Measurements from ENCODE around the gene CYFIP2.

Gene CYFIP2

GRCh38 chr5:157323107-157323706 lies 57.3 kb downstream of the CYFIP2 start:
- no peak for DNase-seq (ENCODE audit: low read depth in 1 of 2, low spot score in 1 of 2)

GRCh38 chr5:157324237-157324636 lies 58.3 kb downstream of the CYFIP2 start:
- DNase-seq (ENCODE audit: low read depth in 1 of 2, low spot score in 1 of 2) = no peak

GRCh38 chr5:157326440-157327005 lies 60.6 kb downstream of the CYFIP2 start:
- no peak for DNase-seq (ENCODE audit: low read depth in 1 of 2, low spot score in 1 of 2)

DNA sequence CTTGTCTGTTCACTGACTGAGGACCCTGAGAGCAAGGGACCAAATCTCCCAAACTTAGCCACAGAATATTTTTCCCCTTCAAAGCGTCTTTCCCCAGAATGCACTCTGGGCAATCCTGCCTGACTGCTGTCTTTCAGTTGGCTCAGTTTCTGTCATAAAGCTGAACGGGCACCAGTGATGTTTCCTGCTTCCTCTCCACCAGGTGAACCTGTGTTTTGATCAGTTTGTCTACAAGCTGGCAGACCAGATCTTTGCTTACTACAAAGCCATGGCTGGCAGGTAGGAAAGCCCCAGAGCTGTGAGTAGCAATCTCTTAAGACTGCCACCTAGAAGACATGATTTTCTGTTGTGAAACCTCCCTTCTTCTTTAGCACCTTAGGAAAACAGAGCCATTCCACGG lies 61.8 kb downstream of the CYFIP2 start:
- DNase-seq (ENCODE audit: low read depth in 1 of 2, low spot score in 1 of 2) = no peak

DNA sequence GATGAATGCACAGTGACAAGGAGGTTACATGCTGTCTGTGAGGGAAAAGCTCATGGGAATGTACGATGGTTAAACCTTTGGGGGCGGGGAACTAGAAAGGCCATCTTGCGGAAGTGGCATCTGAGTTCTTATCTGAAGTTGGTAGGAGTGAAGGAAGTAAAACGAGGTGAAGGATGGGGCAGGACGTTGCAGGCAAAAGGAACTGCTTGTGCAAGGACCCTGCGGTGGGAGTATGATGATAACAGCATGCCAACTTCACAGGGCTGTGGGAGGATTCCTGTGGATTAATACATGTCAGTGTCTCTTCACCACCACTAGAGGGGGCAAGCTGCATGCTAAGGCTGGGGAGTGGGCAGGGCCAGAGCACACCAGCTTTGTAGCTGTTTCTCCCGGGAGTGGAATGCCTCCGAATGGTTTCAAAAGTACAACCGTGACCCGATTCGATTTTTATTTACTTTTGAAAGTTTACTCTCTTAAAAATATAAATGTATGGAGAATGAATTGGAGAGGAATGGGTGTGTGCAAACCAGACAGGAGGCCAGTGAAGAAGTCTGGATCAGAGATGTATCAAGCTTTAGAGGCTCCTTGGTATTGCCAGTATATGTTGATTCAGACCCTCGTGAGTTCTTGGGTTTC lies 62.5 kb downstream of the CYFIP2 start:
- DNase-seq (ENCODE audit: low read depth in 1 of 2, low spot score in 1 of 2) = peak in 1 of 2 donors; percentile 34

DNA sequence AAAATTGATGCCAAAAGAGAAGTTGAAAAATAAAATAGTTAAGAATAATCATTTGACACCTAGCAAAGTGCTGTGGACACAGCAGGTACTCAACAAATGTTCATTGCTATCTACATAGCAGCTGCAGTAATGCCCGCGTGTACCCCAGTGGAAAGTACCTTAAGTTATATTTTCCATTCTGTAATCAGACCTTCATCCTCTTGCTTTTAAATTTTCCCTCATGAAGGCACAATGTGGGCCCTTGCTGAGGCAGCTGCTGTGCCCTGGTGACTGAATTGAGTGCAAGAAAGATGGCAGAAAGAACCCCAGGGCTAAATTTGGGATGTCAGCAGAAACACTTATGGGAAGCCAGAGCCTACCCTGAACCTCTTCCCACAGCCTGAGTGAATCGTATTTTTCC lies 65.9 kb downstream of the CYFIP2 start:
- no peak for DNase-seq (ENCODE audit: low read depth in 1 of 2, low spot score in 1 of 2)

DNA sequence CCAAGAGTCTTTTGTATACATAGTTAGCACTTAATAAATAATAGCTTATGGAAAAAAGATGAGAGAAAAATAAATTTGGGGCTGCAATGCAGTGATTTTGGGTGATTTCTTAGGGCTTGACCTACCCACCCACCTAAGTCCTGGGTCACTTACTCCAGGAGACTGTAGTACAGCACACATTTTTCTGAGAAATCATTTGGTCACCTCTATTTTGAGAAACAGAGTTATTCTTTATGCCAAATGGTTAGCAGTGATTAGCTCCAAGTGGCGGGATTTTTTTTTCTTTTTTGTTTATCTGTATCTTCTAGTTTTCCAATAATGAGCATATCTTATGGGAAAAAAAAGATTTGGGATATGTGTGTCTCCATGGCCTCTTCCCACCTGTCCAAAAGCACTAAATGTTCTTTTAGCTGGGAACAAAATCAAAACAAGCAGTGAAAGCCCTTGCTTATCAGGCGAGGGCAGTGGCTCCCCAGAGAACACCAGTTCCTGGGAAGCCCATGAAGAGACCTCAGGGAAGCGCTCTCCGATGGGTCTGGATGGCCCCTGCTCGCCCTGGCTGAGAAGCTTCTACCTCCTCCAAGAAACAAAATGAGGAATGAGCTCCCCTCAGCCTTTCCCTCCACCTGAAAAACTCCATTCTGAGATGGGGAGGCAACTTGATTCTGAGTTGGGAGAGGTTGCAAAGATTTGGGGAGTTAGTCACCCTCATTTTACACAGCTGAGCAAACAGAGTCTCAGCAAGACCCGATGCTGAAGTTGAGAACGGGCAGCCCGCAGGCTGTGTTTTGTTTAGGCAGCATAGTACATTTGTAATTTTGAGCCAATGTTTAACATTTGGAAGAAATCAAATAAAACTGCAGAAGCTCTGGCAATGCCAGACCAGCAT lies 69.9 kb downstream of the CYFIP2 start:
- DNase-seq (ENCODE audit: low read depth in 1 of 2, low spot score in 1 of 2) = no peak

- DNase-seq (ENCODE audit: low read depth in 1 of 2, low spot score in 1 of 2) = no peak
These were observed 70.5 kb downstream of the CYFIP2 start for GRCh38 chr5:157336423-157336744.

DNA sequence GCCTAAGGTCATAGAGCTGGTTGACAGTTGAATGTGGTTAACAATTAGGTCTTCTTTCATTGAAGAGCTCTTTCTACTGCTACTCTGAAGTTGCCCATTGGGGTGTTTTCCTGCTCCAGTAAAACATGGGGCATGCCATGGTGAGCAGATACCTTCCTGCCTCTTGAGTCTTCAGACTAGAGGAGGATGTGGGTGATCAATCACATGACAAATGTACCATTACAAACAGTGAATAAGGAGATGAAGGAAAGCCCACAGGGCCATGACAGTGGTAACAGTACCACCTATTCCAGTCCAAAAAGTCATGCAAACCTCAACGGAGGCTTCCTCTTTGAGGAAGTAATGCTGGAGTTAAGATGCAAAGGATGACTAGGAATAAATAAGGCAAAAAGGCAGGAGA lies 73.5 kb downstream of the CYFIP2 start:
- no peak for DNase-seq (ENCODE audit: low read depth in 1 of 2, low spot score in 1 of 2)

- DNase-seq (ENCODE audit: low read depth in 1 of 2, low spot score in 1 of 2) = peak in 1 of 2 donors; percentile 22
These were observed 77.0 kb downstream of the CYFIP2 start for GRCh38 chr5:157342822-157343402.

DNA sequence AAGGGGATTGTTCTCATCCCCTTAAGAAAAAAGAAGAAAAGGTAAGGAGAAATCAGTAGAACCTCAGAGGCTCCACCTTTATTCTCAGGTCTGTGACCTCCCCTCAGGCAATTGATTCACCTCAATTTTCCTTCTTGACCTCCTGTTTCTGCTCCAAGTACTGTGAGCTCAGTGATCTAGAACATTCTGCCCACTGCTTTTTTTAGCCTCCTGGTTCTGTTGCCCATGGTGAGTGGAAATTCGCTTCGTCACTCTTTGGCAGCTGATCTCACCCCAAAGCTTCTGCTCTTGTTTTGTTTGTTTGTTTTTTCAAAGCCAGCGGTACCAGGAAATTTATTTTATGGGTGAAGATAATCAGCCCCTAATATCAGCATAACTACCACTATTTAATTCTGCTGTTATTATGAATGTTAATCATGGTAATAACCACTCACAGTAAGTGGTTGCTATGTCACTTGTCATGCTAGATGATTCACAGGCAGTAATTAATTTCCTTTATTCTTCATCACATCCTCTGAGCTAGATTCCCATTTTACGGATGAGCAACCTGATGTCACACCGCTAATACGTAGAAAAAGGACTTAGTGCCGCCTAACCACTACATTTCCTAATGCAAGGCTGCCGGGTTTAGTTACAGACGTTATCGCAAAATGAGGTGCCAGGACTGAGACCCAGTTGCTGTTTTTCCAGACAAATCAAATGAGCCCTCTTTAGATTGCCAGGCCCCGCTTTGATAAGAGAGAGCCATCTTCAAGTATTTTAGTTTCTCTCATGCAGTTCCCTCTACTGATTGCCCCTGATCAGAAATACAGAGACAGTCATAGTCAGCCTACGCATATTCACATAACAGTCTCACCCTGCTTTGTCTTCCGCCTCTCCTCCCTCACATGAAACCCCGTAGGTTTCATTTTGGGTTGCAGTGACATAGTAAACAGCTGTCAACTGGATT lies 78.2 kb downstream of the CYFIP2 start:
- no peak for DNase-seq (ENCODE audit: low read depth in 1 of 2, low spot score in 1 of 2)

GRCh38 chr5:157345067-157345466 lies 79.1 kb downstream of the CYFIP2 start:
- no peak for DNase-seq (ENCODE audit: low read depth in 1 of 2, low spot score in 1 of 2)

- DNase-seq (ENCODE audit: low read depth in 1 of 2, low spot score in 1 of 2) = no peak
These were observed 79.6 kb downstream of the CYFIP2 start for GRCh38 chr5:157345485-157345884.

DNA sequence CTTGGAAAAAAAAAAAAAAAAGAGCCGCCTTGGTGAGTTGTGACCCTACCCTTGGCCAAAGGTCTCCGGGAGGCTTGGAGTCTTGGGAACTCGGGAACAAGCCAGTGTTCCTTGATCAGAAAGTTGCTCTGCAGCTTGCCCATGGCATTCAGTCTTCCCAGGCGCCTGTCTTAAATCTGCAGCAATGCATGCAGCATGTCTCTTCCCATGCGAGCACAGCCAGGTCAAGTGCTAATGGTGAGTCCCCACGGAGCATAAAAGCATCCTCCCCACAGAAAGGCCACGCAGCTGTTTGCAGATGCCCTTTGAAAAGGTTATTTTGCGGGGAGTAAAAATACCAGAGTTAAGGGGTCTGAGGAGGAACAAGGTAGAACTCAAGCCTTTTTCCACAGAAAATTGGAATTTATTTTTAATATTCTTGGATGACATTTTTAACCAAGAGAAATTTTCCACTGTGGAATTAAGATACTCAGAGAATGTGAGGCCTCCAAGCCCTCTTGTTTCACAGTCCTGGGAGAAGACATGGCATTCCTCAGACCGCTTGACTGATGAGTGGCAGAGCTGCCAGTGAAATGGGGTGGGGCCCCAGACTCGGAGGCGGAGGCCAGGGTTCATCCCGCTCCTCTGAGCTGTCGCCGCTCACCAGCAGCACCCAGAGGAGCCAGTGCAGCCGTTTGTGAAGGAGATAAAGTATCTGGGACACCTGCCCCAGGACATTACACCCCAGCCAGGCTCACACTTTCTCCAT lies 81.6 kb downstream of the CYFIP2 start:
- no peak for DNase-seq (ENCODE audit: low read depth in 1 of 2, low spot score in 1 of 2)

DNA sequence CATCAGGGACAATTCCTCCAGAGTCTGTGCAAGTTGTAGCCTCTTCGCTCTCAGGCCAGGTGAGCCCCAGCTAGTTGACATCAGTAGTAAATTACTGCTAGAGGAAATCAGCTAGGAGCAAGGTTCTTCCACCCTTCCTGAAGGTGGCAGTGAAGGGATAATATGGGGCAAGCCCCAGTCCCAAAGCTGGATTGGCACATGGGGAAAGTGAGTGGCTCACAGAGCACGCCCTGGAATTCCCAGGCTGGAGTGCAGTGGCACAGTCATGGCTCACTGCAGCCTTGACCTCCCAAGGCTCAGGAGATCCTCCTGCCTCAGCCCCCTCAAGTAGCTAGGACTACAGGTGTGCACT lies 82.1 kb downstream of the CYFIP2 start:
- DNase-seq (ENCODE audit: low read depth in 1 of 2, low spot score in 1 of 2) = no peak

GRCh38 chr5:157350939-157351801 lies 85.2 kb downstream of the CYFIP2 start:
- DNase-seq (ENCODE audit: low read depth in 1 of 2, low spot score in 1 of 2) = no peak

DNA sequence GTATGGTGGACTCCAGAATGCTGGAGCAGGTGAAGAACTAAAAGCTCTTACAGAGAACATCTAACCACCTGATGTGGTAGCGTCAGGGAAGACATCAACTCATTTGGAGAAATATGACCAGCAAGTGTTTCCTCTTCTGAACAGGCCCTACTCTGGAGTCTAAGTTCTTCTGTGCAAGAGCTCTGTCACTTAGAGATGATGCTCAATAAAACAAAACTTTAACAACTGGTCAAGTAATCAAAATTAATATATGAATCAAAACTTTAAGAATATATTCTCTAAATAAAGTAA lies 85.8 kb downstream of the CYFIP2 start:
- DNase-seq (ENCODE audit: low read depth in 1 of 2, low spot score in 1 of 2) = no peak

DNA sequence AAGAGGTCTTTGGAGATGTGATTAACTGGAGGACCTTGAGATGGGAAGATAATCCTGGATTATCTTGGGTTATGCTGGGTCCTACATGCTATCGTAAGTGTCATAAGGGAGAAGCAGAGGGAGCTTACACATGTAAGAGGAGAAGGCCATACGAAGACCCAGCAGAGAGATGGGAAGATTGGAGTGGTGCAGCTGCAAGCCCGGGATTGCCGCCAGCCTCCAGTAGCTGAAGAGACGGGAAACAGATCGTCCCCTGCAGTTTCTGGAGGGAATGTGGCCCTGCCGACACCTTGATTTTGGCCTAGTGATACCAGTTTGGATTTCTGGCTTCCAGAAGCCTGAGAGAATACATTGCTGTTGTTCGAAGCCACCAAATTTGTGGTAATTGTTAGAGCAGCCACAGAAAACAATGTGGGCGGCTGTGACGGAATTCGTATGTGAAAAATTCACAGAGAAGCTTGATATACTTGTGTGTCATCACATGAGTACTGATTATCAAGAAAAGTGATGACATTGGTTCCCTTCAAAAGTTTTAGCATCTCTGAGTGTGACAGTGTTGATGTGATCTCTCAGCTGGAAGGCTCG lies 86.9 kb downstream of the CYFIP2 start:
- DNase-seq (ENCODE audit: low read depth in 1 of 2, low spot score in 1 of 2) = peak in 1 of 2 donors; percentile 15

- DNase-seq (ENCODE audit: low read depth in 1 of 2, low spot score in 1 of 2) = no peak
These were observed 88.9 kb downstream of the CYFIP2 start for GRCh38 chr5:157354800-157355199.

All from activated T-helper 1 cell treated with anti-CD3 and anti-CD28 coated beads, Interleukin-2, amount 50 U/mL, for 16 hours (primary cell).